HG03064 (cell line): ENCODE results near the gene NPTX2.
"Not testable (repeated sequence)": the region's sequence is repeated elsewhere in the genome, so short reads cannot be mapped to it uniquely, and the experiment has no call there.

Experiments used
- ATAC-seq: cut with Tn5 transposase; IDR thresholded peaks from one replicate; pipeline ENCODE4 v1.9.1; 2021; ENCODE audit warnings: low read depth; ENCODE audit not compliant: unreplicated experiment

NPTX2 gene

GRCh38 chr7:98617051-98617959, at the start of gene NPTX2:
NPTX2 (plus strand) TSS chr7:98617285; CDS start chr7:98617462, 177 bp downstream.
- no peak for ATAC-seq

- no peak for ATAC-seq
Observed at GRCh38 chr7:98567991-98568390, 49.1 kb upstream of the NPTX2 start.

- ATAC-seq, result no peak
Observed at GRCh38 chr7:98568891-98569290, 48.2 kb upstream of the NPTX2 start.

DNA sequence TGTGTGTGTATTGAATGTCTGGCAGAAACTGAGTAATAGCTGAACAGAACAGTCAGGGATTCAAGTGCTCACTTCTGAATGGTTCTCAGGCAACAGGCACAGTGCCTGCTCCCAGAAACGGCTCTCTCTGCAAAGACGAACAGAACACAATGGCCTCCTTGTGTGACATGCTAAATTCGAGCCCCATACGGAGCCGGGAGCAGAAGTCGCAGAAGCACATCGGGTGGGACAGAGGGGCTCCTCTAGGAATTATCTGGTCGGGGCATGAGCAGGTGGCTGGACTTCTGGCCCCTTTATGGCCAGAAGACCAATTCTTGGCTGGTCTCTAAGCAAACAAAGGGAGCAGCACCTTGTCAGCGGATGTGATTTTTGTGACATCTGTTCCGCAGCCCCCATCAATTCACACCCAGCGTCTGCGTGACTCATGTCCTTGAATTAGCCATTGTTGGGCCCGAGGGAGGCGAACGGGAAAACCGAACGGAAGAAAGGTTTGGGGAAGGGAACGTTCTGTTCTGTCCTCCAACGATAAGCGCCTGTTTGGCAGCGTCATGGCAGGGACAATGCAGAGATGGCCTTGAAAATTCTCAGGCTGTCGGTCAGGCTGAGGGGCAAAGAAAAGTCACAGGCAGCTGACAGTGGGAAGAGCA, 47.3 kb upstream of the NPTX2 start:
- ATAC-seq, result no peak

- no peak for ATAC-seq
Observed at GRCh38 chr7:98571006-98571405, 46.1 kb upstream of the NPTX2 start.

GRCh38 chr7:98571986-98572385, 45.1 kb upstream of the NPTX2 start:
- no peak for ATAC-seq

- ATAC-seq, result not testable (repeated sequence)
Observed at GRCh38 chr7:98572716-98573115, 44.4 kb upstream of the NPTX2 start.

- no peak for ATAC-seq
Observed at GRCh38 chr7:98573816-98574215, 43.3 kb upstream of the NPTX2 start.

DNA sequence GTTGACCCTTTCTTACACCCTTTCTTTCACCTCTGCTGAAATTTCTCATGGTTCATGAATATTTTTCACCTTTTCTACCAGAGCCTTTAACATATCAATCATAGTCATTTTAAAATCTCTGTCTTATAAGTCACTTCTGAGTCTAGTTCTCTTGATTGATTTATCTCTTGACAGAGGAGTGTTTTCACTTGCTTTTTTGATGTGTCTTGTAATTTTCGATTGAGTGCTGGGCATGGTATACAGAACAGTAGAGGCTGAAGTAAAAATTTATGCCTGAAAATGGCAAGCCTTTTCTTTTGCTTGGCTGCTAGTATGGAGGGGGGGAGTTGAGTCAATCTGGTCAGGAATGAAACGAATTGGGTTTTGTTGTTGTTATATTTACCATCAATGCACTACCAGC, 41.2 kb upstream of the NPTX2 start:
- no peak for ATAC-seq

GRCh38 chr7:98584830-98585229, 32.3 kb upstream of the NPTX2 start:
- ATAC-seq, result no peak

- no peak for ATAC-seq
Observed at GRCh38 chr7:98591926-98592325, 25.2 kb upstream of the NPTX2 start.

- no peak for ATAC-seq
Observed at GRCh38 chr7:98594348-98594747, 22.7 kb upstream of the NPTX2 start.

- ATAC-seq, result no peak
Observed at GRCh38 chr7:98594787-98595186, 22.3 kb upstream of the NPTX2 start.

DNA sequence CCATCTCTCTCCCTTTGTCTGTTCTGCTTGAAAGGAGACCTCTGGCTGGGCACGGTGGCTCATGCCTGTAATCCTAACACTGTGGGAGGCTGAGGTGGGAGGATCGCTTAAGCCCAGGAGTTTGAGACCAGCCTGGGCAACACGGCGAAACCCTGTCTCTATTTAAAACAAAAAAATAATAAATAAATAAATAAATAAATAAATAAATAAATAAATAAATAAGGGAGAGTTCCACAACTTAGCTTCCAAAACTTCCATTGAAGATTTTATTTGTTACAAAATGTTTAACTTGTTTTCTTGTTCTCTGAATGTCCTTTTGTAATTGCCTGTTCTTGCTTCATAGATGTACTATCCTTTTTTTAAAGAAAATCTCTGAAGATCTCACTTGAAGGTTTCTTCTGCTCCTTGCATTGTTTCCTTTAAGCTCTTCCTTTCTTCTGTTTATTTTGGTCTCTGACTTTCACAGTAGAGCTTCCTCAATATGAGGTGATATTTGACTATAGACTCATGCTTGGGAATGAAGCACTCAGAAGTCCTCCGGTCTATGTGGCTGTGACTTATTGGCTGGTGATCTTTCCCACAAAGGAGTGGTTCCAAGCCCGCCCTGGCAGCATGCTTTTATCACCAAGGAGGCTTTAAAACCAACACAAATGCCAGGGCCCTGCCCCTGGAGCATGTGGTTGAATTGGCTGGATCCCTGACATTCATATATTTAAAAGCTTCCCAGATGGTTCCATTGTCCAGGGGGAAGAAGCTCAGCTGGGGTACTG, 18.1 kb upstream of the NPTX2 start:
- ATAC-seq, result no peak

GRCh38 chr7:98599886-98600285, 17.2 kb upstream of the NPTX2 start:
- no peak for ATAC-seq

DNA sequence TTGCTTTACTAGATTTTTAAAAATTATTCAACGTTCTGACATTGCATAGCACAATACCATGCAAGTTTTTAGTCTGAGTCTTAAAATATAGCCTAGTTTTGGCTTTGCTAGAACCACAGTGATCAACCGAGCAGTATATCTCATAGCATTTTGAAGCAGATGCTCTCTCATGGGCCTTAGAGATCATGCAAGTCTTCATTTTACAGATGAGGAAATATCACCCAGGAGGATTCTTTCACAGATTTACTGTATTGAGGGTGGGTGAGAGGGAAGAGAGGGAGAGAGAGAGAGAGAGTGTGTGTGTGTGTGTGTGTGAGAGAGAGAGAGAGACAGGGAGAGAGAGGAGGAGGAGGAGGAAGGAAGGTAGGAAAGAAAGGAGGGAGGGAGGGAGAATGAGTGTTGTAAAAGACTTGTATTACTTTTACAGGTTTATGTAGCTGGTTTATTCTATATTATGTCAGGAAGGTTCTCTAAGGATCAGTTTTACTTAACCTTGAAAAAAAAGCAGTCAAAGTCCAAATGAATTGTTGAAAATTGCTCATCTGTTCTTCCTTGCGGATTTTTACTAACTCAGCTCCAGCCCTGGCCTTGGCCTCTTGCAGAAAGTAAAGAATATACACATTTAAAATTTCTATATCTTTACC, 14.2 kb upstream of the NPTX2 start:
- ATAC-seq, result no peak

DNA sequence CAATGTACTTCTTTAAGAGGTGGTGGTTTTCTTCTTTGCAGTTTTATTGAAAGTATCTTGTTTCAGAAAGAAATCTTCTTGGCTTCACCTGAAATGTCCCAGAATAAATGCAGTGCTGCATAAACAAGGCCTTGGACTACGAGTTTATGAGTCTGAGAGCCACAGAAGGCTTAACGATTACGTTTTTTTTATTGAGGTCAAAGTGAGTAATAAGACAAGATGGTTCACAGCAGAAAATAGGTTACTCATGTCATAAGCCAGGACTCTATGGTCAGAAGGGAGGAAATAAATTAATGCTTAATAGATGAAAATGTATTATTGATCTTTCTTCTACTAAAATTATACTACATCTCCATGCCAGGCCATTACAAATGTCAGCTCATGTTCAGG, 13.7 kb upstream of the NPTX2 start:
- ATAC-seq, result no peak

DNA sequence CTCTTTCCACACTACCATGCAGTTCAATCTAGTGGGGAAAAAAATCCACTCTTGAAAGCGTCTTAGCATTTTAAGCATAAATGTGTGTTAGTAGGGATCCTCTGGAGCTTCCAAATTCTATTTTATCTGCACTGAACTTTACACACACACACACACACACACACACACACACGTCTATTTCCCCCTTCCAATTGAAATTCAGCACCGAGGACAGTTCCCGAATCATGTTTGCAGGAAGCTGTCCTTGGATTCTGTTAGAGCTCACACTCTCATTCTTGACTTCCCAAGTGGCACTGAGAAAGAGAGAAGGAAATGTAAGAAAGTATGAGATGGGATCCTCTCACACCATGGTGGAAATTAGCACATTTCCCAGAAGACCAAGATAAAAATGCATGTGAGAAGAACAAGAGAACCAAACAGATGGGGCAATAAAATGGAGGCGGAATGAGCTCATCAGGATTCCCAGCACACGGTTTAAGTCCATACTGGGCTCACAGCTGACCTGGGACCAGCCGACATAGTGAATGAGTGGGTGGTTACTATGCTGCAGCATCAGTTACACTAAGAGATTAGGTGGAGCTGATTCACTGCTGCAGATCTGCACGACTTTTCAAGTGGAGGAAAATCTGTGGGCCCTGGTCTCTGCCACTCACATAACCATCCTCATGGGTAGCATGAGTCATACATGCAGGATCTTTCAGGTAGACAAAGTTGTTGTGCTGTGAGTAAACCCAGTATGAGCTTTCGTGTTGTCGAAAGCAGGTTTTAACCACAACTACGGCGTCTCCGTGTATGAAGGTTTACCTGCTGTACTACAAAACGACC, 3.3 kb upstream of the NPTX2 start:
- no peak for ATAC-seq

DNA sequence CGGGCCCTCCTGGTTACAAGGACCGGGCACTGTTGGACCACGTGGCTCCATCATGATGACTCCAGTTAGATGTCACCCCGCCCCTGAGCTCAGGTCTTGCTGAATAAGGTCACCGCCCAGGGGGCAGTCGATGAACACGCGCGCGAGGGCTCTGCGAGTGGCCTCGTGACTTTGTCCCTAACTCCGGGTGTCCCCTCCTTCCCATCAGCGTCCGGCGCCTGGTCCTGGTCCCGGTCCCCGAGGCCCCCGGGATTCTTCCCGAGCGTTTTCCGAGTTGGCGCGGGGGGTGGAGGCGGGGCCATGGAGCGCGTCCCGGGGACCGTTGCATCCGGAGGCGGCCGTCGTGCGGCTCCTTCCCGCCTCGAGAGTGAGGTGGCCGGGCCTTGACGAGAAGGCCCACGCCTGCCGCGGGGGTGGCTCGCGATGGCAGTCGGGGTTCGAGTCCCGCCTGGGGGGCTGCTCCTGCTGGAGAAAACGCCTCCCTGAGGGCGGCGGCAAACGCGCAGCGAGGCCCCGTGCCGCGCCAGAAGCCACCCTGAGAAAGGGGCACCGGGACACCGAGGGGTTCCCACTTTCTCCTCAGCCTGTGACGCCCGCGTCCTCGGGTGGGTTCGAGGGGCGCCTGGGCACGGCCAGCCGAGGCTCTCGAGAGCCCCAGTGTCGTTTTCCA, 569 bp upstream of the NPTX2 start:
- ATAC-seq, result no peak
